ENCODE measurements around the gene CDK5R2.

The CDK5R2 gene

DNA sequence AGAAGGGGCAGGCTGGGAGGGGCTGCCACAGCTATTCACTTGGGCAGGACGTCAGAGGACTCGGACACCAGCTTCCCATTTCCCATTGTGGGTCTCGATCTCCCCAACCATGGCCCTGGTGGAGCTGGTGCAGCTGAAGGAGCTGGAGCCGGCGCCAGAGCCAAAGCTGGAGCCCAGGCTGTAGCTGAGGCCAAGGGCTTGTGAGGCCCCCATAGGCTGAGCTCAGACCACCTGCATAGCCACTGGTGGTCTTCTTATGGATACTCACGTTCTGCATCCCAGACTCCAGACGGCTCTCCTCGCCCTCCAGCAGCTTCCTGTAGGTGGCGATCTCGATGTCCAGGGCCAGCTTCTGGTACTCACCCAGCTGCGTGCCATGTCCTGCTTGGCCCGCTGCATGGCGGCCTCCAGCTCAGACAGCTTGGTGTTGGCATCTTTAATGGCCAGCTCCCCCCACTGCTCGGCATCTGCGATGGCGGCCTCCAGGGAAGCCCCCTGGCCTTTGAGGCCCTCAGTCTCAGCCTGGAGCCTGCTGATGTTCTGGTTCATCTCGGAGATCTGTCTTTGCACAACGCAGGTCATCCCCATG lies 6.0 kb upstream of the CDK5R2 start:
- Histone ChIP-seq H2BK5ac (ENCODE audit: low read depth, low read length, poor library complexity) (no peak overlapping the region), H2AK5ac (ENCODE audit: low read length) (no peak overlapping the region), H3K79me2 (ENCODE audit: control insufficient read depth, insufficient read depth, low read length, poor library complexity) (no peaks in the 10 kb centered on the region), H4K91ac (ENCODE audit: low read depth, low read length) (no peak overlapping the region), H3K4me3 (ENCODE audit: low read depth, low read length) (no peak overlapping the region), H3K4me2 (ENCODE audit: low read length) (no peak overlapping the region), H4K12ac (ENCODE audit: low read depth, low read length) (no peak overlapping the region), H3K23ac (ENCODE audit: low read length) (no peak overlapping the region), H3K9me3 (ENCODE audit: insufficient read depth, low read depth, low read length) (peaks cover 7% of the 10 kb centered on the region), H3K79me1 (ENCODE audit: low read length) (no peaks in the 10 kb centered on the region), H3K27ac (ENCODE audit: low read depth, low read length) (no peak overlapping the region), H3K14ac (ENCODE audit: low read length) (no peak overlapping the region), H3K9ac (ENCODE audit: low read length) (no peak overlapping the region), H3K4me1 (ENCODE audit: control insufficient read depth in 1 of 2, insufficient read depth in 2 of 2, low read length in 2 of 2) (no peaks in the 10 kb centered on the region), H2BK12ac (ENCODE audit: low read length) (no peak overlapping the region), H4K8ac (ENCODE audit: low read depth, low read length) (no peak overlapping the region), H2AFZ (ENCODE audit: insufficient read depth, low read length, poor library complexity) (no peak overlapping the region), H3K27me3 (ENCODE audit: insufficient read depth, low read length) (peaks cover 13% of the 10 kb centered on the region), H3K36me3 (ENCODE audit: control insufficient read depth in 1 of 2, insufficient read depth in 2 of 2, low read length in 2 of 2) (no peaks in the 10 kb centered on the region), H3K4ac (ENCODE audit: low read depth, low read length) (no peak overlapping the region), H3K18ac (ENCODE audit: low read length) (no peak overlapping the region), H2BK120ac (ENCODE audit: insufficient read depth, low read length, poor library complexity) (no peak overlapping the region)
- DNase-seq: no peak
- no CpG with 5 or more reads among the region's 18 CpGs for WGBS (ENCODE audit: extremely low coverage, insufficient coverage, insufficient read length)

DNA sequence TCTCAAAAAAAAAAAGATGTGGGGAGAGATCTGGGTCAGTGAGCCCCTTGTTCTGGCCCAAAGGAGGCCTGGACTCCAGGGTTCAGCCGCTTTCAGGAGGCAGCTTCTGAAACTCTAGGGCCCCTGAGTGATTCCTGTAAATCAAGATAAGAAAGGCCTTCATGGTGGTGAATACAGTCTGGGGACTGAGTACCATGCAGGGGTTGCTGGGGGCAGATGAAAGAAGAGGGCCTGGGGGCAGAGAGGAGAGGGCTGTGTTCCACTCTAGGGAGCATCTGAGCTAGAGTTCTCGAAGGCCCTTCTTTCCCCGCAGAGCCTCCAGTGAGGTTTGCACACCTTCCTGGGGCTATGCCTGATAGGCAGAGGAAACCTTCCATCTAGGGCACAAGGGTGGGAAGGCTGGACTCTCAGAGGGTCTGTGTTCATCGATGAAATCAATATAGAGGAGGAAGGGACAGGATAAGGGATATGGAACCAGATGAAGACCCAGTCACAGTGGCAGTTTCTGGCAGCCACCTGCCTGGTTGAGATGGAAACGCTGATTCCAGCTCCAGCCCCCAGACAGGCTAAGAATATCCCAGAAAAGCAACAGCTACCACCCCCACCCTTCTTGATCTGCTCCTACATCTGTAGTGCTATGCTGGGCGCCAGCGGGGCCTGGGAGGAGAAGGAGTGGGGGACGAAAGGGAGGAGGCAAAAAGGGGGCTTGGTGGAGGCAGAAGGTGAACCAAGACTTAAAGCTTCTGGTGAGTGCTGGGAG lies 4.7 kb upstream of the CDK5R2 start:
- H3K36me3 ChIP-seq (ENCODE audit: control insufficient read depth in 1 of 2, insufficient read depth in 2 of 2, low read length in 2 of 2): no peaks in the 10 kb centered on the region
- H4K12ac ChIP-seq (ENCODE audit: low read depth, low read length): no peak overlapping the region
- no CpG with 5 or more reads among the region's 8 CpGs for WGBS (ENCODE audit: extremely low coverage, insufficient coverage, insufficient read length)
- H3K79me1 ChIP-seq (ENCODE audit: low read length): no peaks in the 10 kb centered on the region
- H4K8ac ChIP-seq (ENCODE audit: low read depth, low read length): no peak overlapping the region
- no peak overlapping the region for H2BK120ac ChIP-seq (ENCODE audit: insufficient read depth, low read length, poor library complexity)
- no peak overlapping the region for H3K14ac ChIP-seq (ENCODE audit: low read length)
- no peak overlapping the region for H3K18ac ChIP-seq (ENCODE audit: low read length)
- no peak overlapping the region for H3K23ac ChIP-seq (ENCODE audit: low read length)
- no peak overlapping the region for H3K9ac ChIP-seq (ENCODE audit: low read length)
- peaks cover 25% of the 10 kb centered on the region for H3K27me3 ChIP-seq (ENCODE audit: insufficient read depth, low read length)
- peaks cover 10% of the 10 kb centered on the region for H3K9me3 ChIP-seq (ENCODE audit: insufficient read depth, low read depth, low read length)
- H2BK5ac ChIP-seq (ENCODE audit: low read depth, low read length, poor library complexity): no peak overlapping the region
- H3K4me1 ChIP-seq (ENCODE audit: control insufficient read depth in 1 of 2, insufficient read depth in 2 of 2, low read length in 2 of 2): peaks cover 4 to 5% of the 10 kb centered on the region in 2 experiments
- no peak overlapping the region for H3K27ac ChIP-seq (ENCODE audit: low read depth, low read length)
- no peaks in the 10 kb centered on the region for H3K79me2 ChIP-seq (ENCODE audit: control insufficient read depth, insufficient read depth, low read length, poor library complexity)
- DNase-seq: no peak
- no peak overlapping the region for H4K91ac ChIP-seq (ENCODE audit: low read depth, low read length)
- no peak overlapping the region for H3K4ac ChIP-seq (ENCODE audit: low read depth, low read length)
- H2BK12ac ChIP-seq (ENCODE audit: low read length): no peak overlapping the region
- no peak overlapping the region for H2AK5ac ChIP-seq (ENCODE audit: low read length)
- H3K4me3 ChIP-seq (ENCODE audit: low read depth, low read length): no peak overlapping the region
- no peak overlapping the region for H3K4me2 ChIP-seq (ENCODE audit: low read length)
- no peak overlapping the region for H2AFZ ChIP-seq (ENCODE audit: insufficient read depth, low read length, poor library complexity)

DNA sequence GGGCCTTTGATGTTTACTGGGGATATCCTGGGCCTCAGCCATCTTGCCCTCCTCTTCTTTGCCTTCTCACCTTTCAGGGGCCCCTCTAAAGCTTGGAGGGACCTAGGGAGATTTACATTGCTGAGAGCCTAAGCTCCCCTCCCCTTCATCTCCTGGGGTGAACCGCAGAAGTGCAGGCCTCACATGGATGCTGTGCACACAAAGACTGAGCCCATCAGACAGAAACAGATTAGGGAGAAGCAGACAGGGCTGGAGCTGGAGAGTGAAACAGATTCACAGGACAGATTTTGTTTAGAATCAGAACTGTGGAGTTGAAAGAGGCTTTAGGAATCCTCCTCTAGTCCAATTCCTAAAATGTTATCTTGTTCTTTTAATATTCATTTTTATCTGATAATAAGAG lies 3.4 kb upstream of the CDK5R2 start:
- no peak overlapping the region for H4K12ac ChIP-seq (ENCODE audit: low read depth, low read length)
- H2AFZ ChIP-seq (ENCODE audit: insufficient read depth, low read length, poor library complexity): no peak overlapping the region
- H3K4me2 ChIP-seq (ENCODE audit: low read length): no peak overlapping the region
- H3K9ac ChIP-seq (ENCODE audit: low read length): no peak overlapping the region
- no peaks in the 10 kb centered on the region for H3K79me2 ChIP-seq (ENCODE audit: control insufficient read depth, insufficient read depth, low read length, poor library complexity)
- no peak overlapping the region for H3K18ac ChIP-seq (ENCODE audit: low read length)
- H3K27ac ChIP-seq (ENCODE audit: low read depth, low read length): no peak overlapping the region
- H3K23ac ChIP-seq (ENCODE audit: low read length): no peak overlapping the region
- no peaks in the 10 kb centered on the region for H3K79me1 ChIP-seq (ENCODE audit: low read length)
- no peak overlapping the region for H3K14ac ChIP-seq (ENCODE audit: low read length)
- H3K27me3 ChIP-seq (ENCODE audit: insufficient read depth, low read length): peaks cover 39% of the 10 kb centered on the region
- WGBS (ENCODE audit: extremely low coverage, insufficient coverage, insufficient read length): no CpG with 5 or more reads among the region's 1 CpG
- H4K8ac ChIP-seq (ENCODE audit: low read depth, low read length): no peak overlapping the region
- no peak overlapping the region for H3K4me3 ChIP-seq (ENCODE audit: low read depth, low read length)
- H3K9me3 ChIP-seq (ENCODE audit: insufficient read depth, low read depth, low read length): peaks cover 13% of the 10 kb centered on the region
- no peaks in the 10 kb centered on the region for H3K36me3 ChIP-seq (ENCODE audit: control insufficient read depth in 1 of 2, insufficient read depth in 2 of 2, low read length in 2 of 2)
- H2AK5ac ChIP-seq (ENCODE audit: low read length): no peak overlapping the region
- no peak for DNase-seq
- no peak overlapping the region for H2BK5ac ChIP-seq (ENCODE audit: low read depth, low read length, poor library complexity)
- no peak overlapping the region for H2BK120ac ChIP-seq (ENCODE audit: insufficient read depth, low read length, poor library complexity)
- no peak overlapping the region for H2BK12ac ChIP-seq (ENCODE audit: low read length)
- no peak overlapping the region for H3K4ac ChIP-seq (ENCODE audit: low read depth, low read length)
- no peak overlapping the region for H4K91ac ChIP-seq (ENCODE audit: low read depth, low read length)
- H3K4me1 ChIP-seq (ENCODE audit: control insufficient read depth in 1 of 2, insufficient read depth in 2 of 2, low read length in 2 of 2): peaks cover 5 to 6% of the 10 kb centered on the region in 2 experiments

DNA sequence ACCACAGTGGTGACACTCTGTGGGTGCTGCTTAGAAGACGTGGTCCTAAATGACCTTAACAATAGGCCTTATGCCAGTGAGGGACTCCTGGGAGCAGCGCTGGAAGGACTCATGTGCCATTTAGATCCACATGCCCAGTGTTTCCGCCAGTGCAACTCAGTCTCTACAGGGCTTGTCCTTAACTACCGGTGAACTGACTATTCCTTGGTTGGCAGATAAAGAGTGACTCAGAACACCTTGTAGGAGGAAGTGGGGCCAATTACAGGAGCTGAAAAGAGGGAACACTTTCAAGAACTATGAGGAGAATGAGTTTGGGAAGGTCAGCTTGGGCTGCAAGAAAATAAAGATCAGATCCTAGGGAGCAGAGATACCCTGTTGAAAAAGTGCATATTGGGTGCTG lies 1.8 kb upstream of the CDK5R2 start:
- Histone ChIP-seq H3K79me2 (ENCODE audit: control insufficient read depth, insufficient read depth, low read length, poor library complexity) (no peaks in the 10 kb centered on the region), H2BK12ac (ENCODE audit: low read length) (no peak overlapping the region), H2AFZ (ENCODE audit: insufficient read depth, low read length, poor library complexity) (no peak overlapping the region), H3K4me3 (ENCODE audit: low read depth, low read length) (no peak overlapping the region), H2BK5ac (ENCODE audit: low read depth, low read length, poor library complexity) (no peak overlapping the region), H3K4ac (ENCODE audit: low read depth, low read length) (no peak overlapping the region), H3K18ac (ENCODE audit: low read length) (no peak overlapping the region), H3K27ac (ENCODE audit: low read depth, low read length) (no peak overlapping the region), H3K4me1 (ENCODE audit: control insufficient read depth in 1 of 2, insufficient read depth in 2 of 2, low read length in 2 of 2) (peaks cover 6% of the 10 kb centered on the region in 2 experiments), H2AK5ac (ENCODE audit: low read length) (no peak overlapping the region), H4K91ac (ENCODE audit: low read depth, low read length) (no peak overlapping the region), H4K12ac (ENCODE audit: low read depth, low read length) (no peak overlapping the region), H3K4me2 (ENCODE audit: low read length) (no peak overlapping the region), H3K79me1 (ENCODE audit: low read length) (no peaks in the 10 kb centered on the region), H3K14ac (ENCODE audit: low read length) (no peak overlapping the region), H3K23ac (ENCODE audit: low read length) (no peak overlapping the region), H3K9ac (ENCODE audit: low read length) (no peak overlapping the region), H2BK120ac (ENCODE audit: insufficient read depth, low read length, poor library complexity) (no peak overlapping the region), H3K36me3 (ENCODE audit: control insufficient read depth in 1 of 2, insufficient read depth in 2 of 2, low read length in 2 of 2) (no peaks in the 10 kb centered on the region), H3K9me3 (ENCODE audit: insufficient read depth, low read depth, low read length) (peaks cover 13% of the 10 kb centered on the region), H4K8ac (ENCODE audit: low read depth, low read length) (no peak overlapping the region), H3K27me3 (ENCODE audit: insufficient read depth, low read length) (peaks cover 45% of the 10 kb centered on the region)
- DNase-seq: no peak
- WGBS (ENCODE audit: extremely low coverage, insufficient coverage, insufficient read length): no CpG with 5 or more reads among the region's 4 CpGs
